Stimulated activated CD8-positive, alpha-beta memory T cell treated with anti-CD3 and anti-CD28 coated beads, Interleukin-2, amount 100 ng/mL, for 1 hour (primary cell): Measurements from ENCODE around the gene SMARCE1.

Experiments used
- DNase-seq, 2 donors: peaks; one replicate each; pipeline ENCODE4 v3.0.0-alpha.2; 2020; ENCODE audit warnings: low read depth in 2 of 2

The SMARCE1 gene

DNA sequence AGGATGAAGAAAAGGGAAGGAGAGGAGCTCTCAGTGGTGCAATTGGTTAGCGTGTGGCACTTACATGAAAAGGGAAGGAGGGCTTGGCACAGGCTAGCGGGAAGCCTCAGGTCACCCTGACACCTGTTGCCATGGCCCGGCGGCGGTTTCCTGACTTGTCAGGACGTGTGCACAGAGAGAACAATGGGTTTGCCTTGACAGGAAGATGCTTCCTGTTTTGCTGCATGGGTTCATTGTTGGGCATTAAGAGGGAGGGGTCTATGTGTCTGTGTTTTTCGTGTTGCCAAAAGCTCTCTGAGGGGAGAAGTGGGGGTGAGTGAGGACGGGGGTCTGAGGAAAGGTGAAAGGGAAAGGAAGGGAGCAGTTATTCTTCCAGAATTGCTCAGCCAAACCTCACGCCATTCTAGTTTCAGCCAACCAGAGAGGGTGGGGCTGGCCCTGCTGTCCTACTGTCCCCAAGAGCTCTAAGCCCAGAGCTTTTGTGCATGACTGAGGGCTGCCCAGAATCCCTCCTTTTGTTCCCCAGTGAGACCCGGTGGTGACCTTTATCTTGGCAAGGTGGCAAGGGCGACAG lies 65.2 kb downstream of the SMARCE1 start:
- no peak for DNase-seq

DNA sequence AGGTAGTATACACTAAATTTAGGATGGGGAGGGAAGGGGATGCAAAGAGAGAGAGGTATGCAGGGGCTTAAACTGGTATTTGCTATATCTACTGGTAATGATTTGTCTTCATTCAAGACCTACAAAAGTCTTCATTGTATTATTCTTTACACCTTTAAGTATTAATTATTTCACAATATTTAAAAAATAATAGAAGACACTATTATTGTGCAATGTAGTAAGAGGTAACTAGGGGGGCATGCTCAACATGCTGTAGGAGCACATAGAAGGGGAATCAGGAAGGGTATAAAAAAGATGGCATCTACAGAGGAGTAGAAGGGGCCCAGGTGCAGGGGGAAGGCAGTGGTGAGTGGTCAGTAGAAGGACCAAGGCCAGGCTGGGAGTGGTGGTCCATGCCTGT lies 67.5 kb downstream of the SMARCE1 start:
- DNase-seq = no peak

DNA sequence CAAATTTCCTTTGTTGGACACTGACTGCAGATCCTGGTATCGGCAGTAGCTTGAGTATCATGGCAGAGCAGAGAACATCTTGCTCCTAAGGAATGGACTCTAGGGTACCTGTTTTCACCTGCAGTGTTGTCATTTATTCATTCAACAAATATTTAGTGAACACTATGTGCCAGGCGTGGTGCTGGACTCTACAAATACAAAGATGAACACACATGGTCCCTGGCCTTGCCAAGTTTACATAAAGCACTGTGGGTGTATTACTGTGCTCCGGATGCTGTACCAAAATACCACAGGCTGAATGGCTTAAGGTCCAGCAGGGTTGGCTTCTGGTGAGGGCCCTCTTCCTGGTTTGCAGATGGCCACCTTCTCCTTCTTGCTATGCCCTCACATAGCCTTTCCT lies 68.1 kb downstream of the SMARCE1 start:
- no peak for DNase-seq

DNA sequence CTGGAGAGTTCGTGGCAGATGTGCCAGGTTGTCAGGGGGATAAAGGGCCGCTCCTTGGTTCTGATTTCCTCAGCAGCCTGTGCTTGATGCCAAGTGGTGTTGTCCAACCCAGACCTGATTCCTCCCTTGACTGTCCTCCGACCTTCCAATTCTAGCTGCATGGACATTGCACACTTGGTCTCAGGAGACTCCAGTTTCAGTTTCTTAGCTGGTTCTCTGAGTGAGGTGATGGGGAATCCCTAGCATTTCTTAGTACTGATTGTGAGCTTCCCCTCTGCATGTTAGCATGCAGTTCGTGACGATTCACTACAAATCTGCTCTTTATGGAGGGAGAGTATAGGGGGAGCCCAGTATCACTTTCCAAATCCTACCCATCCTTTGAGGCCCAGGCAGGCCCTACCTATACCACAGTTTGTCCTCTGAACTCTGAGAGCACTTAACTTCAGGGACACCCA lies 70.0 kb downstream of the SMARCE1 start:
- DNase-seq = no peak

DNA sequence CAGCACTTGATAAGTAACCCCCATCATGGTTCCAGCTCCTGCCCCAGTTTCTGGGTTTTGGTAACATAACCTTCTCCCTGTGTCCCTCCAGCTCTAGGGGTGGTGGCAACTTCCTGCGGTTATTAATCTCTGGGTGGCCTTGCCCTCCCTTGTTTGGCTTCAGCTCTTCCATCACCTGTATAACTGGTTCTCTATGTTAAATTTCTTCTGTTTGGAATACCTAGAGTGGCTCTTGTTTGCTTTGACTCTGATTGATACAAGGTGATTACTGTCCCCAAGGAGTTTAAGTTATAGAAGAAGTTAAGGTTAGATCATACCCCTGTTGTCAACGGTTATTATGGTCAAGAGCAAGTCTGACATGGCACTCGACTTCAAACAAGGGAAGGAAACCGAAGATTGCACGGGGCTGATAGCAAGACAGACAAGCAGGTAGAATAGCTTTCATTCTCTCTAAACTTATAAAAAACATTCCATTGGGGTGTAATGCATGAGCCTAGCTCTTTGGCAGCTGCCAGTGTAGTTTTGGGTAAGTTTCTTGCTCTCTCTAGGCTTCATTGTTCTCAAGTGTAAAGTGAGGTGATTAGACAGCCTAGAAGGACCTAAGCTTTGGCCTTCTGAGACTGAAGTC lies 71.4 kb downstream of the SMARCE1 start:
- DNase-seq = no peak
